Measurements from ENCODE around the gene GOPC. TPM values are rescaled to one million over a fixed set of nuclear protein-coding genes. Genes with fewer than 3 reads are reported as not detected.

The GOPC gene
- total RNA-seq, 1 experiment from 2014 or later: 18.7 TPM

GRCh38 chr6:117568247-117568646, 34.1 kb downstream of the GOPC start (continued):
- no peak for TF ChIP-seq MLX (CRISPR knock-in tag; IDR thresholded peaks at IDR 0.05)
- no peak for TF ChIP-seq ATF1 (CRISPR knock-in tag; IDR thresholded peaks at IDR 0.05)
- no peak for TF ChIP-seq NFYB (CRISPR knock-in tag; conservative IDR thresholded peaks at IDR 0.05; ENCODE audit: low read depth)
- TF ChIP-seq ELF4 (CRISPR knock-in tag; IDR thresholded peaks at IDR 0.05; ENCODE audit: low read depth): no peak
- TF ChIP-seq IRF2 (CRISPR knock-in tag; IDR thresholded peaks at IDR 0.05; ENCODE audit: borderline replicate concordance, low read depth): no peak
- TF ChIP-seq E2F5 (CRISPR knock-in tag; IDR thresholded peaks at IDR 0.05): no peak
- no peak for TF ChIP-seq HMGA2 (CRISPR knock-in tag; IDR thresholded peaks at IDR 0.05)
- TF ChIP-seq NR2C2 (CRISPR knock-in tag; IDR thresholded peaks at IDR 0.05): no peak
- TF ChIP-seq ZNF317 (CRISPR knock-in tag; IDR thresholded peaks at IDR 0.05; ENCODE audit: borderline replicate concordance, low read depth): no peak

GRCh38 chr6:117564681-117565080, 37.6 kb downstream of the GOPC start:
- Mint-ChIP-seq H3K27ac (no peak overlapping the region), H3K9me3 (no peaks in the 10 kb centered on the region), H3K27me3 (ENCODE audit: low read depth) (no peaks in the 10 kb centered on the region), H3K36me3 (peaks cover 30% of the 10 kb centered on the region), H3K4me1 (no peaks in the 10 kb centered on the region), H3K4me3 (no peak overlapping the region)
- DNase-seq (ENCODE audit: low spot score) (no peak), ATAC-seq (no peak)
- TF ChIP-seq GABPB1 (CRISPR knock-in tag; IDR thresholded peaks at IDR 0.05) (no peak), ZNF219 (CRISPR knock-in tag; IDR thresholded peaks at IDR 0.05; ENCODE audit: borderline replicate concordance) (no peak), JUN (CRISPR knock-in tag; IDR thresholded peaks at IDR 0.05) (no peak), NR3C1 (CRISPR knock-in tag; conservative IDR thresholded peaks at IDR 0.05; ENCODE audit: low read depth) (no peak), STAT6 (CRISPR knock-in tag; conservative IDR thresholded peaks at IDR 0.05; ENCODE audit: low read depth) (no peak), USF1 (CRISPR knock-in tag; IDR thresholded peaks at IDR 0.05) (no peak), TEAD4 (CRISPR knock-in tag; IDR thresholded peaks at IDR 0.05) (no peak), ZNF138 (CRISPR knock-in tag; conservative IDR thresholded peaks at IDR 0.05) (no peak), NR2C2 (CRISPR knock-in tag; IDR thresholded peaks at IDR 0.05) (no peak)
- CTCF ChIA-PET: interaction anchor here (1.3 kb wide), 1 partner anchor 115 kb away, joined by 5 read pairs; no protein-coding TSS in a partner anchor
- POLR2A ChIA-PET: no interaction called here

- no peaks in the 10 kb centered on the region for H3K27me3 Mint-ChIP-seq (ENCODE audit: low read depth)
- no peak overlapping the region for H3K27ac Mint-ChIP-seq
- H3K4me3 Mint-ChIP-seq: no peak overlapping the region
- ChIA-PET CTCF (interaction anchor here (1.3 to 1.6 kb wide), 2 partner anchors 78 to 111 kb away, joined by 3 read pairs; no protein-coding TSS in a partner anchor), POLR2A (no interaction called here)
- DNase-seq (ENCODE audit: low spot score) (no peak), ATAC-seq (no peak)
- H3K9me3 Mint-ChIP-seq: no peaks in the 10 kb centered on the region
- peaks cover 12% of the 10 kb centered on the region for H3K36me3 Mint-ChIP-seq
- TF ChIP-seq CREM (CRISPR knock-in tag; IDR thresholded peaks at IDR 0.05): no peak
- no peak for TF ChIP-seq MAX (CRISPR knock-in tag; IDR thresholded peaks at IDR 0.05)
- no peak for TF ChIP-seq ZNF219 (CRISPR knock-in tag; IDR thresholded peaks at IDR 0.05; ENCODE audit: borderline replicate concordance)
- TF ChIP-seq ZNF232 (CRISPR knock-in tag; IDR thresholded peaks at IDR 0.05): no peak
- no peak for TF ChIP-seq FOXK1 (CRISPR knock-in tag; IDR thresholded peaks at IDR 0.05)
- TF ChIP-seq FOXP1 (CRISPR knock-in tag; IDR thresholded peaks at IDR 0.05; ENCODE audit: borderline replicate concordance): no peak
- no peak for TF ChIP-seq GTF2I (CRISPR knock-in tag; conservative IDR thresholded peaks at IDR 0.05)
- no peak for TF ChIP-seq PREB (CRISPR knock-in tag; IDR thresholded peaks at IDR 0.05; ENCODE audit: borderline replicate concordance)
- H3K4me1 Mint-ChIP-seq: no peaks in the 10 kb centered on the region
These were observed 41.2 kb downstream of the GOPC start for GRCh38 chr6:117561128-117561527.
